Measurements from ENCODE around the gene IL21R.

Gene IL21R

GRCh38 chr16:27401768-27402568, at the start of gene IL21R:
IL21R (plus strand) TSS chr16:27402174; CDS start chr16:27430072, 27,898 bp downstream.
- peak; percentile 39 for DNase-seq

GRCh38 chr16:27353853-27354252, 48.1 kb upstream of the IL21R start:
- DNase-seq: no peak

- no peak for DNase-seq
Observed at GRCh38 chr16:27355610-27356009, 46.4 kb upstream of the IL21R start.

GRCh38 chr16:27356794-27357193, 45.2 kb upstream of the IL21R start:
- no peak for DNase-seq

- no peak for DNase-seq
Observed at GRCh38 chr16:27359051-27359450, 42.9 kb upstream of the IL21R start.

GRCh38 chr16:27359615-27360014, 42.4 kb upstream of the IL21R start:
- DNase-seq: no peak

GRCh38 chr16:27361987-27362386, 40.0 kb upstream of the IL21R start:
- DNase-seq: no peak

GRCh38 chr16:27362570-27363245, 39.3 kb upstream of the IL21R start:
- no peak for DNase-seq

GRCh38 chr16:27363246-27363632, 38.7 kb upstream of the IL21R start:
- no peak for DNase-seq

GRCh38 chr16:27363797-27364196, 38.2 kb upstream of the IL21R start:
- DNase-seq: peak; percentile 21

- DNase-seq: no peak
Observed at GRCh38 chr16:27364493-27365141, 37.4 kb upstream of the IL21R start.

GRCh38 chr16:27365142-27366089, 36.6 kb upstream of the IL21R start:
- DNase-seq: no peak

GRCh38 chr16:27366687-27367460, 35.1 kb upstream of the IL21R start:
- DNase-seq: no peak

GRCh38 chr16:27367461-27368357, 34.3 kb upstream of the IL21R start:
- peak; percentile 7 for DNase-seq

GRCh38 chr16:27368358-27368722, 33.6 kb upstream of the IL21R start:
- no peak for DNase-seq

- DNase-seq: no peak
Observed at GRCh38 chr16:27369806-27370205, 32.2 kb upstream of the IL21R start.

GRCh38 chr16:27370318-27370717, 31.7 kb upstream of the IL21R start:
- no peak for DNase-seq

GRCh38 chr16:27373312-27373711, 28.7 kb upstream of the IL21R start:
- no peak for DNase-seq

- no peak for DNase-seq
Observed at GRCh38 chr16:27374221-27374803, 27.7 kb upstream of the IL21R start.

- peak; percentile 6 for DNase-seq
Observed at GRCh38 chr16:27374804-27375425, 27.1 kb upstream of the IL21R start.
